Endothelial cell of umbilical vein (primary cell): ENCODE results near the gene HS6ST2. TPM values are rescaled to one million over a fixed set of nuclear protein-coding genes. Genes with fewer than 3 reads are reported as not detected.

Experiments
- BruUV-seq: library from RNA; stranded (reverse); fragments of 400-500 nt; replicated peaks from 2 replicates; lab custom pipeline; 2021; lab: Mats Ljungman, UMichigan
- CTCF ChIA-PET: fragments of 300-600, 350-600 bp; sonication (Branson Sonifier 250); formaldehyde crosslinking; loops from one replicate; lab custom pipeline; 2021; ENCODE audit warnings: antibody characterized with exemption, inconsistent platforms; lab: Charles Lee
- POLR2A ChIA-PET: fragments of 300-600, 350-600 bp; sonication (Branson Sonifier 250); formaldehyde crosslinking; loops from one replicate; lab custom pipeline; 2021; ENCODE audit warnings: antibody characterized with exemption, inconsistent platforms; lab: Charles Lee
- DNase-seq: peaks from one replicate; pipeline ENCODE4 v3.0.0-alpha.2; 2011; ENCODE audit warnings: low read depth, low spot score
- FAIRE-seq: peaks from 2 replicates; lab custom pipeline; 2011; peaks lifted over from hg19 to GRCh38; lab: Jason Lieb, UNC
- H2AFZ ChIP-seq: 2 replicates; pipeline ENCODE4 v1.6.0; 2012; ENCODE audit warnings: low read depth, low read length, control low read depth, inconsistent platforms
- H3K27ac ChIP-seq: 2 replicates; pipeline ENCODE4 v1.5.1; 2011; ENCODE audit warnings: low read depth, mild to moderate bottlenecking, control low read depth, low read length, moderate library complexity; ENCODE audit not compliant: insufficient read depth
- H3K27me3 ChIP-seq, 2 experiments: 2 replicates each; pipeline versions ENCODE4 v1.6.0 to v1.6.1; 2011; ENCODE audit warnings: low read length in 2 of 2, mixed read lengths in 1 of 2; ENCODE audit not compliant: control insufficient read depth in 2 of 2, insufficient read depth in 2 of 2
- H3K36me3 ChIP-seq, 2 experiments: 2 replicates in 1 of 2; 3 replicates in 1 of 2; pipeline ENCODE4 v1.5.1; 2011; ENCODE audit warnings: low read length in 2 of 2, mild to moderate bottlenecking in 1 of 2, moderate library complexity in 1 of 2; ENCODE audit not compliant: control insufficient read depth in 2 of 2, insufficient read depth in 2 of 2; ENCODE audit errors: extremely low read depth in 1 of 2
- H3K4me1 ChIP-seq: 3 replicates; pipeline ENCODE4 v1.5.1; 2011; ENCODE audit warnings: mild to moderate bottlenecking, low read length; ENCODE audit not compliant: control insufficient read depth, insufficient read depth; ENCODE audit errors: extremely low read depth
- H3K4me2 ChIP-seq: 2 replicates; pipeline ENCODE4 v1.6.1; 2011; ENCODE audit warnings: low read length, control low read depth, mixed read lengths; ENCODE audit not compliant: insufficient read depth
- H3K4me3 ChIP-seq, 3 experiments: fragments of 200-600 bp in 1 of 3; sonication (generic), shearing (Covaris generic) in 1 of 3; replicated peaks in 1 of 3; 2 replicates each; pipeline ENCODE4 v1.5.1; 2011 to 2016; ENCODE audit warnings: control low read depth in 3 of 3, low read length in 3 of 3, mild to moderate bottlenecking in 2 of 3, inconsistent platforms in 1 of 3, low read depth in 1 of 3, moderate library complexity in 1 of 3; ENCODE audit not compliant: insufficient read depth in 1 of 3
- H3K79me2 ChIP-seq: 2 replicates; pipeline ENCODE4 v1.6.0; 2012; ENCODE audit warnings: low read length, inconsistent platforms; ENCODE audit not compliant: control insufficient read depth, insufficient read depth
- H3K9ac ChIP-seq: replicated peaks from 2 replicates; pipeline ENCODE3; 2011; ENCODE audit warnings: low read length, control low read depth; ENCODE audit not compliant: insufficient read depth; ENCODE audit errors: extremely low read depth
- H3K9me1 ChIP-seq: replicated peaks from 3 replicates; pipeline ENCODE4 v1.6.0; 2011; ENCODE audit warnings: mild to moderate bottlenecking, low read length; ENCODE audit not compliant: control insufficient read depth, insufficient read depth; ENCODE audit errors: extremely low read depth
- H3K9me3 ChIP-seq: replicated peaks from 2 replicates; pipeline ENCODE4 v1.5.1; 2012; ENCODE audit warnings: low read length, inconsistent platforms; ENCODE audit not compliant: control insufficient read depth, insufficient read depth
- H4K20me1 ChIP-seq: replicated peaks from 2 replicates; pipeline ENCODE3; 2011; ENCODE audit warnings: mild to moderate bottlenecking, low read length; ENCODE audit not compliant: control insufficient read depth, insufficient read depth; ENCODE audit errors: extremely low read depth
- CTCF ChIP-seq, 2 donors: IDR thresholded peaks; 1 replicate in 1 of 2; 2 replicates in 1 of 2; pipeline ENCODE4 v1.5.1; 2011; ENCODE audit warnings: low read length in 2 of 2, mild to moderate bottlenecking in 2 of 2, moderate library complexity in 2 of 2, control low read depth in 1 of 2, inconsistent platforms in 1 of 2, low read depth in 1 of 2; ENCODE audit not compliant: insufficient read depth in 1 of 2; ENCODE audit errors: extremely low read depth in 1 of 2
- EZH2 ChIP-seq: IDR thresholded peaks from 2 replicates; pipeline ENCODE4 v1.6.1; 2012; ENCODE audit warnings: borderline replicate concordance, low read depth, mild to moderate bottlenecking, moderate library complexity, low read length, inconsistent platforms; ENCODE audit not compliant: severe bottlenecking
- FOS ChIP-seq: IDR thresholded peaks from 2 replicates; pipeline ENCODE4 v1.6.1; 2011; ENCODE audit warnings: mild to moderate bottlenecking, low read length, moderate library complexity, borderline replicate concordance; ENCODE audit not compliant: insufficient read depth
- GATA2 ChIP-seq: IDR thresholded peaks from 2 replicates; pipeline ENCODE4 v1.7.0; 2011; ENCODE audit warnings: low read depth, mild to moderate bottlenecking, moderate library complexity, mixed read lengths, low read length; ENCODE audit not compliant: insufficient read length, insufficient read depth
- JUN ChIP-seq: IDR thresholded peaks from 2 replicates; pipeline ENCODE4 v1.6.1; 2011; ENCODE audit warnings: borderline replicate concordance, low read depth; ENCODE audit not compliant: insufficient read length, insufficient read depth
- MAX ChIP-seq: IDR thresholded peaks from 2 replicates; pipeline ENCODE4 v1.6.1; 2011; ENCODE audit not compliant: insufficient read depth, insufficient read length
- MYC ChIP-seq: IDR thresholded peaks from one replicate; pipeline ENCODE4 v1.6.1; 2011; ENCODE audit warnings: mild to moderate bottlenecking, low read depth, low read length
- POLR2A ChIP-seq: IDR thresholded peaks from 2 replicates; pipeline ENCODE4 v1.6.1; 2012; ENCODE audit warnings: low read depth, mild to moderate bottlenecking, control low read depth, low read length
- POLR2AphosphoS5 ChIP-seq: IDR thresholded peaks from 2 replicates; pipeline ENCODE4 v1.6.1; 2012; ENCODE audit warnings: low read depth, mild to moderate bottlenecking, control low read depth, low read length, moderate library complexity; ENCODE audit not compliant: insufficient read depth
- dilution Hi-C: fragments of 300-500 bp; cut with MboI; formaldehyde crosslinking; loops from one replicate; pipeline ENCODE4 v1.15.0; 2019; ENCODE audit warnings: low sequenced_read_pairs; ENCODE audit not compliant: extremely low pct_ligation_motif_present
- intact Hi-C: fragments of 100-400 bp; cut with micrococcal nuclease; formaldehyde crosslinking; loops from one replicate; pipeline ENCODE4 v1.10.0; 2022
- polyA plus RNA-seq, 4 experiments: library from polyadenylated mRNA; depleted of rRNA in 3 of 4; stranded (reverse) in 3 of 4; unstranded in 1 of 4; fragments of >200 nt; gene quantifications; 2 replicates each; pipeline versions ENCODE4 v1.2.1 to v1.2.3, GENCODE V29; 2011 to 2012; ENCODE audit warnings: missing spikeins in 1 of 4
- total RNA-seq: library from RNA; stranded (reverse); gene quantifications from 2 replicates; pipeline ENCODE4 v1.2.3, GENCODE V29; 2021

The HS6ST2 gene
- total and polyA plus RNA-seq, 2 donors (not counting 3 experiments of a cell fraction or from before 2014, with no cell fraction given) = 0.49 to 0.84 TPM

DNA sequence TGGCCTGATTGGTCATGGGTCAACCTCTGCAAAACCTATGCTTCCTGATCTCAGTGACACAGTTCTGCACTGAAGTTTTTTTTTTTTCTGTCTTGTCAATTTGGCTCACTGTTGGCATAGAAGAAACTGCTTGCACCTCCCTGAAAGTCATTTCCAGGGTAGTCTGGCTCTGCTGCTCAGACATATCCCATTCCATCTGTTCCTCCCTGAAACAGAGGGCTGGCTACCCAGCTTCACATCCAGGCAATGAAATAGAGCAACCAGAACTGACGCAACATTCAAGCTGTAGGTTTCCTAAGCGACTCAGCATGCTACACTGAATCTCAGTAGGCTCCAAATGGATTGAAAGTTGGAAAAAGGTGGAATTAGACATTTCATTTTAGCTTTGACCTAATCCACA is 292.8 kb downstream of the HS6ST2 start:
- Histone ChIP-seq H3K79me2 (no peaks in the 10 kb centered on the region), H3K4me1 (no peaks in the 10 kb centered on the region), H3K27ac (no peak overlapping the region), H3K4me3 (no peak overlapping the region), H3K27me3 (no peaks in the 10 kb centered on the region), H3K9ac (no peak overlapping the region), H2AFZ (no peak overlapping the region), H3K4me2 (no peak overlapping the region), H4K20me1 (no peaks in the 10 kb centered on the region), H3K36me3 (no peaks in the 10 kb centered on the region), H3K9me1 (no peaks in the 10 kb centered on the region), H3K9me3 (no peaks in the 10 kb centered on the region)
- no peak for TF ChIP-seq EZH2
- TF ChIP-seq MYC = no peak
- TF ChIP-seq CTCF (IDR thresholded peaks at IDR 0.05; ENCODE audit: extremely low read depth in 1 of 2, insufficient read depth in 1 of 2, low read depth in 1 of 2, low read length in 2 of 2) = no peak
- TF ChIP-seq GATA2 = no peak
- no peak for TF ChIP-seq JUN
- no peak for TF ChIP-seq MAX
- TF ChIP-seq POLR2A = no peak
- no peak for TF ChIP-seq FOS
- no peak for TF ChIP-seq POLR2AphosphoS5
- ChIA-PET CTCF (no interaction called here), POLR2A (no interaction called here)
- BruUV-seq = no TSS peak
- dilution Hi-C loops (no loop called here), intact Hi-C loops (no loop called here)
- DNase-seq (no peak), FAIRE-seq (no peak)
